Transverse colon (tissue), 4 donors: Measurements from ENCODE around the gene PRPF6. TPM values are rescaled to one million over a fixed set of nuclear protein-coding genes. Genes with fewer than 3 reads are reported as not detected.

Experiments
- DNase-seq: peaks from one replicate; pipeline ENCODE4 v3.0.0-alpha.2; 2019
- H3K27ac ChIP-seq, 4 donors: fragments of 200-600 bp; sonication (generic); 2 replicates each; pipeline ENCODE4 v1.5.1; 2016 to 2018; ENCODE audit warnings: inconsistent platforms in 4 of 4
- H3K27me3 ChIP-seq: fragments of 200-600 bp; sonication (generic); 2 replicates; pipeline ENCODE4 v1.5.1; 2017; ENCODE audit warnings: inconsistent platforms
- H3K36me3 ChIP-seq, 4 donors: fragments of 200-600 bp; sonication (generic); 2 replicates each; pipeline ENCODE4 v1.5.1; 2017 to 2019; ENCODE audit warnings: inconsistent platforms in 4 of 4
- H3K4me1 ChIP-seq, 4 donors: fragments of 200-600 bp; sonication (generic); 2 replicates each; pipeline ENCODE4 v1.5.1; 2017 to 2020; ENCODE audit warnings: inconsistent platforms in 4 of 4
- H3K4me3 ChIP-seq, 4 donors: fragments of 200-600 bp; sonication (generic); 1 replicate in 1 of 4; 2 replicates in 3 of 4; pipeline versions ENCODE4 v1.5.1 to v1.6.1; 2017 to 2019; ENCODE audit warnings: inconsistent platforms in 4 of 4
- H3K9me3 ChIP-seq, 2 donors: fragments of 200-600 bp; sonication (generic); 2 replicates each; pipeline ENCODE4 v1.5.1; 2017 to 2019; ENCODE audit warnings: inconsistent platforms in 2 of 2
- EP300 ChIP-seq: sonication (generic); formaldehyde crosslinking; IDR thresholded peaks from one replicate; pipeline ENCODE4 v1.6.1; 2017; ENCODE audit warnings: antibody characterized with exemption, low read depth
- POLR2A ChIP-seq: fragments of 450-650 bp; IDR thresholded peaks from one replicate; pipeline ENCODE4 v1.6.1; 2016; ENCODE audit warnings: antibody characterized with exemption, mild to moderate bottlenecking, moderate library complexity
- POLR2AphosphoS5 ChIP-seq, 3 donors: sonication (generic); formaldehyde crosslinking; IDR thresholded peaks; one replicate each; pipeline ENCODE4 v1.6.1; 2016; ENCODE audit warnings: antibody characterized with exemption in 3 of 3
- WGBS, 2 donors: methylation state at CpG; one replicate each; pipeline ENCODE4 v1.1.5; 2018; ENCODE audit warnings: low coverage in 1 of 2; 5-methylcytosine and 5-hydroxymethylcytosine counted together
- in situ Hi-C, 4 donors: fragments of 200-750 bp; cut with MboI; loops; one replicate each; pipeline versions ENCODE4 v1.15.0 to v1.15.1; 2017; ENCODE audit warnings: low sequenced_read_pairs in 3 of 4, low pct_ligation_motif_present in 1 of 4, low pct_unique_long_range_greater_than_20kb in 1 of 4
- intact Hi-C: fragments of 100-400 bp; cut with DNase I; formaldehyde crosslinking; loops from one replicate; pipeline ENCODE4 v1.15.1; 2023; ENCODE audit warnings: low total_unique reads
- total RNA-seq, 4 donors: library from RNA; depleted of rRNA; stranded (reverse); fragments of >200 nt; gene quantifications; one replicate each; pipeline ENCODE4 v1.1.0, GENCODE V29; 2016
- TF ChIP-seq, protein P1 (sequence below), 5 experiments: fragments of 200-600 bp in 3 of 5; fragments of 450-650 bp in 2 of 5; sonication (generic) in 3 of 5; IDR thresholded peaks; 1 replicate in 2 of 5; 2 replicates in 3 of 5; pipeline ENCODE4 v1.5.1; 2016 to 2017; ENCODE audit warnings: antibody characterized with exemption in 5 of 5, inconsistent platforms in 3 of 5, mild to moderate bottlenecking in 2 of 5, moderate library complexity in 1 of 5

Gene PRPF6
- total RNA-seq, 4 donors from 2014 or later = 29.2 to 55.7 (median 51.8) TPM

GRCh38 chr20:63942250-63942951 is 38.5 kb upstream of the PRPF6 start:
- H3K4me3 ChIP-seq = no peak overlapping the region
- DNase-seq = peak; percentile 50
- intact Hi-C loops = no loop called here
- peaks cover 0 to 4% (median 2%) of the 10 kb centered on the region in 4 donors for H3K4me1 ChIP-seq
- H3K36me3 ChIP-seq = peaks cover 0 to 34% (median 13%) of the 10 kb centered on the region in 4 donors
- H3K9me3 ChIP-seq = no peaks in the 10 kb centered on the region
- H3K27ac ChIP-seq = peak overlapping the region; percentile 67 to 74 (median 70)
- WGBS, 2 donors = 43 to 60% methylated on average over 15 to 30 of the region's 30 CpGs
- H3K27me3 ChIP-seq = no peaks in the 10 kb centered on the region
- in situ Hi-C loops = no loop called here
- TF ChIP-seq POLR2AphosphoS5 (IDR thresholded peaks at IDR 0.05) = peak in 1 of 3 donors; percentile 23
- TF ChIP-seq POLR2A = no peak

- no peaks in the 10 kb centered on the region for H3K9me3 ChIP-seq
- H3K4me1 ChIP-seq = peaks cover 4 to 11% (median 9%) of the 10 kb centered on the region in 4 donors
- TF ChIP-seq POLR2A (no peak), EP300 (no peak), POLR2AphosphoS5 (IDR thresholded peaks at IDR 0.05) (no peak)
- TF ChIP-seq, protein P1, sequence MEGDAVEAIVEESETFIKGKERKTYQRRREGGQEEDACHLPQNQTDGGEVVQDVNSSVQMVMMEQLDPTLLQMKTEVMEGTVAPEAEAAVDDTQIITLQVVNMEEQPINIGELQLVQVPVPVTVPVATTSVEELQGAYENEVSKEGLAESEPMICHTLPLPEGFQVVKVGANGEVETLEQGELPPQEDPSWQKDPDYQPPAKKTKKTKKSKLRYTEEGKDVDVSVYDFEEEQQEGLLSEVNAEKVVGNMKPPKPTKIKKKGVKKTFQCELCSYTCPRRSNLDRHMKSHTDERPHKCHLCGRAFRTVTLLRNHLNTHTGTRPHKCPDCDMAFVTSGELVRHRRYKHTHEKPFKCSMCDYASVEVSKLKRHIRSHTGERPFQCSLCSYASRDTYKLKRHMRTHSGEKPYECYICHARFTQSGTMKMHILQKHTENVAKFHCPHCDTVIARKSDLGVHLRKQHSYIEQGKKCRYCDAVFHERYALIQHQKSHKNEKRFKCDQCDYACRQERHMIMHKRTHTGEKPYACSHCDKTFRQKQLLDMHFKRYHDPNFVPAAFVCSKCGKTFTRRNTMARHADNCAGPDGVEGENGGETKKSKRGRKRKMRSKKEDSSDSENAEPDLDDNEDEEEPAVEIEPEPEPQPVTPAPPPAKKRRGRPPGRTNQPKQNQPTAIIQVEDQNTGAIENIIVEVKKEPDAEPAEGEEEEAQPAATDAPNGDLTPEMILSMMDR (IDR thresholded peaks at IDR 0.05) = no peak
- WGBS, 2 donors = 90% methylated on average over 17 of the region's 19 CpGs; no CpG with 5 or more reads in 1 of the 2 donors
- intact Hi-C loops = no loop called here
- no peak overlapping the region for H3K4me3 ChIP-seq
- in situ Hi-C loops = no loop called here
- peaks cover 0 to 34% (median 13%) of the 10 kb centered on the region in 4 donors for H3K36me3 ChIP-seq
- peak overlapping the region; percentile 67 to 74 (median 70) for H3K27ac ChIP-seq
- DNase-seq = no peak
- H3K27me3 ChIP-seq = no peaks in the 10 kb centered on the region
Observed at GRCh38 chr20:63942969-63943807, 37.7 kb upstream of the PRPF6 start.

DNA sequence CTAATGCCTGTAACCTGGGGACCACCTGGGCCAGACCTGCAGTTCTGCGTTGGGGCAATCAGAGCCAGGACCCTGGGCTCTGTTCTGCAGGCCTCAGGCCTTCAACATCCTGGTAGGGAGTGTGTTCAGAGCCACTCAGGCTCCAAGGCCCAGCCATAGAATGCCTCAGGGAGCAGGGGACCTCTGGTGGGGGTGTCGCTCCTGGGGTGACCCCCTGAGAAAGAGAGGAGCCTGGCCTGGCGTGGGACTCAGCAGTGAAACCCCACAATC is 37.2 kb upstream of the PRPF6 start:
- H3K27me3 ChIP-seq = no peaks in the 10 kb centered on the region
- WGBS, 2 donors = 97% methylated on average over 3 of the region's 3 CpGs; no CpG with 5 or more reads in 1 of the 2 donors
- H3K27ac ChIP-seq = no peak overlapping the region
- no peak for DNase-seq
- no peaks in the 10 kb centered on the region for H3K9me3 ChIP-seq
- intact Hi-C loops (no loop called here), in situ Hi-C loops (no loop called here)
- TF ChIP-seq POLR2AphosphoS5 (IDR thresholded peaks at IDR 0.05) (no peak), POLR2A (peak; percentile 6), EP300 (no peak)
- TF ChIP-seq, protein P1 (IDR thresholded peaks at IDR 0.05) = no peak
- no peak overlapping the region for H3K4me3 ChIP-seq
- H3K4me1 ChIP-seq = peaks cover 10 to 13% (median 11%) of the 10 kb centered on the region in 4 donors
- H3K36me3 ChIP-seq = peaks cover 0 to 34% (median 13%) of the 10 kb centered on the region in 4 donors

DNA sequence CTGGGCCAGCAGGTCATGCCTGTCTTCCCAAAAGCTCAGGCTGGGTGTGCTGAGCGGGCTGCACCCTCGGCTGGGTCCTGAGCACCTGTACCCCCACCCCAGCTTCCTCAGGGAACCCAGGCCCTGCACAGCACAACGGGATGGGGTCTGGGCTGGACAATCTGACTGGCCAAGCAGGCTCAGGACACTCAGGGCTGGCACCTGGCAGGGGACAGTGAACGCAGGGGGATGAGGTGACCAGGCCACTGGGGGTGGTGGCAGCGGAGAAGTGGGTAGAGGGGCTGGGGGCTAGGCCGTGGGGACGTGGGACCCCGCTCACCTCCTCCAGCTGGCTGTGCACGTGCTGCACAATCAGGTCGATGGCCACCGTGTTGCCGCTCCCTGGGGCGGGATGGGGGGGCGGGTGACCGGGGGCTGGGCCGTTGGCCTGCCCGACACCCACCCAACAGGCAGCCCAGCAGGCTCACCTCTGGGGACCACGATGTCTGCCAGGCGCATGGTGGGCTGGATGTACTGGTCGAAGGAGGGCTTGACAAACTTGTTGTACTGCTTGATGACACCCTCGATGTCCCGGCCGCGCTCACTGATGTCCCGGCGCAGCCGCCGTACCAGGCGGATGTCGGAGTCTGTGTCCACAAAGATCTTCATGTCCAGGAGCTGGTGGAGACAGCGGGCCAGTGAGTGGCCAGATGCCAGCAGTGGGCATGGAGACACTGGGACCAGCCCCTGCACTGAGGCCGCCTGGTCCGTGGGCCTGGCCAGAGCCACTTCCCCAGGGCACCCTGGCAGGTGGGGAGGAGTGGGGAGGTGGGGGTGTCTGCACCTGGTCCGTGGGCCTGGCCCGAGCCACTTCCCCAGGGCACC is 36.6 kb upstream of the PRPF6 start:
- no peaks in the 10 kb centered on the region for H3K9me3 ChIP-seq
- peaks cover 13 to 19% (median 16%) of the 10 kb centered on the region in 4 donors for H3K4me1 ChIP-seq
- WGBS, 2 donors = 94% methylated on average over 33 of the region's 35 CpGs; no CpG with 5 or more reads in 1 of the 2 donors
- no peak overlapping the region for H3K4me3 ChIP-seq
- no peaks in the 10 kb centered on the region for H3K27me3 ChIP-seq
- TF ChIP-seq, protein P1 (IDR thresholded peaks at IDR 0.05) = no peak
- TF ChIP-seq POLR2AphosphoS5 (IDR thresholded peaks at IDR 0.05) (no peak), POLR2A (no peak), EP300 (no peak)
- no peak overlapping the region for H3K27ac ChIP-seq
- intact Hi-C loops (no loop called here), in situ Hi-C loops (no loop called here)
- H3K36me3 ChIP-seq = peaks cover 0 to 34% (median 13%) of the 10 kb centered on the region in 4 donors
- DNase-seq = no peak
